Ovary (tissue), 3 donors: Measurements from ENCODE around the gene ZNF169.

ENCODE experiments used
- CTCF ChIP-seq, 3 donors: fragments of 450-650 bp in 2 of 3; fragments of 200-600 bp in 1 of 3; IDR thresholded peaks; one replicate each; pipeline versions ENCODE4 v1.5.1 to v1.8.0; 2016 to 2022; ENCODE audit warnings: antibody characterized with exemption in 3 of 3, mild to moderate bottlenecking in 1 of 3
- POLR2A ChIP-seq: fragments of 450-650 bp; IDR thresholded peaks from one replicate; pipeline ENCODE4 v1.6.1; 2017; ENCODE audit warnings: antibody characterized with exemption, mild to moderate bottlenecking, moderate library complexity
- donor health status: DM: no; HTN: no; CAD: no.

- no peak for TF ChIP-seq CTCF (IDR thresholded peaks at IDR 0.05)
- TF ChIP-seq POLR2A, result no peak
Observed at GRCh38 chr9:94222870-94223269, 36.2 kb upstream of the ZNF169 start.
